Suppressor macrophage treated with lipopolysaccharide for 1 hour (primary cell): ENCODE data around the gene PYGL.

ENCODE experiments used
- DNase-seq, 3 donors: peaks; one replicate each; pipeline ENCODE4 v3.0.0-alpha.2; 2020 to 2022

The PYGL gene

DNA sequence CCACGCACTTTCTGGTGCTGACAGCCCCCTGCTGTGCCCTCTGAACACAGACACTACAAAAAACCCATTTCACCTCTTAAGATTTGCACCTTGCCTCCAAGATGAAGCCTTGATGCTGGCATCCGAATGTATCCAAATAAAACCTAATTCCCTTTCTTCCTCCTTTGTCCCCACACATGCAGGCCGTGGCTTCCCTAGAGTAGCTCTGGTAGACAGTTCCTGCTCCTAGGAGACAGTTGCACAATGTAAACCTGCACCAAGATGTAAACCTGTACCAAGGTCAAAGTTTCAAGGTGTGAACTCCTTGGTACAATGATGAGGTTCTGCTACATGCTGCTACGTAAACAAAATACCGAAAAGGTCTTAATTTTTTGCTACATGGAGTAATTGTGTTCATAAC lies 73.1 kb downstream of the PYGL start:
- peak in 2 of 3 donors; percentile 15 to 28 for DNase-seq

DNA sequence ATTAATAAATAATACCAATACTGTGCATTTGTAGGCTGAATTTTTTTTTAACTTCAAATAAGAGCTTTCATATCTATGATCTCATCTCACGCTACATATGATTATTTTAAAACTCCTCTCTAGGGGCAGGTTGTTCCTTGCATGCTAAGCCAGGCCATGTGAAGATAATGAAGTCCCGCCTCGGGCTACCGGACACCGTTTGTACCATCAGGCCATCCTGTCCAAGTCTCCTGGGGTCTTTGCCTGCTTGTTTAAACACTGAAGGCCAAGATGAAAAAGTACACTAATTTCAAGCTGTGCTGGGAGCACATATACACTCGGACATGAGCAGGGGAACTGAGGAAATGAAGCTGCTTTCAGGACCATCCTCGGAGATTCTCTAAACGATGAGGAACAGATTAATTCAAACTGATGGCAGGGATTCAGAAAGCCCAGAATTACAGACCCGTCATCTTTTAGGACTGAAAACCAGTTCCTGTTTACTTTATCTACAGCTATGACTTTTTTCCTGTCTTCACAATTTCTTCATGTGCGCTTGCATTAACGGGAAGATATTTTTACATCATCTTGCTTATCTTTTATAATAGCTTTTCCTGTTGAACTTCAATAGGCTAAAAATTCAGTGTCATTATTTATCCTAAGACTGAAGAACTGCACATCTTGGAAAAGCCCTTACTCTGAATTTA lies 78.7 kb downstream of the PYGL start:
- peak; percentile 16 to 44 (median 30) for DNase-seq

DNA sequence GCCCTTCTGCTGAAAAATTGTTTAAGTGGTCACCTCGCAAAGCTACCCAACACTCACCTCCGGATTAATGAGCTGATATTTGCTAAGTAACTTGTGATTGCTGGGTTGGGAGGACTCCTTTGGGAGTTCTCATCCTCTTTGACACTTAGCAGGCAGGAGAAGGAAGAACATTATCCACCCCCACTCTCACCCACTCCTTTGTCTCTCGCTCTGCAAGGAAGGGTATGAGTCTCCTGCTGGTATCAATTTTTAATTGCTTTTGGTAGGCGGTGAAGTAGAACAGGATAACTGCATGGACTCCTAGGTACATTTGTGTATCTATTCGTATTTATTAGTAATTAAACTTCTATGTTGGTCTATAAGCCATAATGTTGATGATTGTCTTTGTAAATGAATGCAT lies 79.3 kb downstream of the PYGL start:
- DNase-seq = peak in 2 of 3 donors; percentile 16 to 19

DNA sequence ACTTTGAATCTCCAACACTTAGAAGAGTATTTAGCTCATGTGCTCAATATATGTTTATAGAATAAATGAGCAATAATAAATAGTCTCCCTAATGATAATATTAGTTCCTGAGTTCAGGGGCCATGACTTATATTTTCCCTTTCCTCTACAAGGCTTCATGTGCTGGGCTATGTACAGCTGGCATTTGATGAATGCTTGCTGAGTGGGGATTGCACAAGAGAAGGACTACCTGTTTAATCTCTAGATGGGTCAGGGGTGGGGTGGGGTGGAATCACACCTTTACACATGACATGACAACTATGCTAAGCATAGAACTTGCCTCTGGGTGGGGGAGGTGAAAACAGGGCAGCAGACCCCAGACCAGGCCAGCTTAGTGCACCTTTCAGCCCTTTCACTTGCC lies 80.0 kb downstream of the PYGL start:
- no peak for DNase-seq

DNA sequence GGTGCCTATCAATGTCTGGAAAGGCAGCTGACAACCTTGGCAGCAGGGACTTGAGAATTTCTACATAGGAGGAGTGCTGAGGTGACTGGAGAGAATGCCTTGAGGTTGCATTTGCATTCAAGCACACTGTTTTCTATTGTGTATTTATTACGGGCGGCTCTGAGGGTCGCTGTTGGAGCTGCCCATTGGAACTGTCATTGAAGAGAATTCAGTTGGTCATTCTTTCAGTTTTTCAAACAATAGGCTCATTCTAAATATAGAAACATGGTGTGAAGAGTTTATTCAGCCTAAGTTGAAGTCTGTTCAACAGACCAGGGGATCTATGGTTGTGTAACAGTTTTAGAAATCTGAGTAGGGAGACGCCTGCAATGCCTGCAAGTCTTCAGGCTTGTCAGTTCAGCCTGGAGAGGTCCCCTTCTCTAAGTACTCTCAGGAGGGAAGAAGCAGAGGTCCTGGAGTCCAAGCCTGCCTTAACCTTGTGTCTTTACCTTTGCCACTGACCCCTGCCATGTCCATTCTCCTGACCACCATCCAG lies 82.2 kb downstream of the PYGL start:
- DNase-seq = no peak

DNA sequence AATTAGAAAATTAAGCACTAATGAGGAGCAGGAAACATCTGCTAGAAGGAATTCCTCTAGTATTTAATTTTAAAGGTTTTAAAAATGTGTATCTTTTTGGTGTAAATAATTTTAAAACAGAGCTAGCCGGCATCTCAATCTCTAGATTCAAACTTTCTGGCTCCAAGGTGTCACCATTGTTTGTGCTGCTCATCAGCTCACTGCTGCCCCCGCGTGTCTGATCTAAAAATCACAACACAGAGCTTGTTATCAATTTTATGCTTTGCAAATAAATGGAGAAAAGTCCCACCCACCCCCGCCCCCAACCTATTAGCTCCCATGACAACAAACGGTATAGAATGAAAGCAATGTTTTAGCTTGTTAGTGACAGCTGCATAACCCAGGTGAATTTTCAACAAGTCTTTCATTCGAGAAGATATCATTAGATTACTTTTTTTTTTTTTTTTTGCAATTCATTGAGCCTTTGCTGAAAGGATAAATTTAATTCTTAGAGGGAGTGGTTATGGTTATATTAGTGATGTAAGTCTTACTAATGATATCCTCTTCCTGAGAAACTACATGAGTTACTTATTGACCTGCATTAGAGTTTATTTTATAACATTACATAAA lies 83.7 kb downstream of the PYGL start:
- DNase-seq = peak; percentile 86 to 88 (median 88)

DNA sequence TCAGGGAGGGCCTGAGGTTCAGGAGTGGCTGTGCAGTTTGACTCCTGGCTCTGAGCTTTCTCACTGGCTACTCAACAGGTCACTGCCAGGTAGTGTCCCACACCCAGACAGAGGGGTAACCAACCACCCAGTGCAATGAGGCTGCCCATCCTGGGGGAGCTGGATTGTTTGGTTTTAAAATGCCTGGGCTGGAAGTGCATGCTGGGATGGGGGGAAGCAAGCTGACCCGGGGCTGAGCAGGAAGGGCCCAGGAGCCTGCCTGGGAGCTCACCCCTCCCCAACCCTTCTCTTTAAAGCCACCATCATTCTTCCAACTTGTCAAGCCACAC lies 85.0 kb downstream of the PYGL start:
- DNase-seq = no peak

DNA sequence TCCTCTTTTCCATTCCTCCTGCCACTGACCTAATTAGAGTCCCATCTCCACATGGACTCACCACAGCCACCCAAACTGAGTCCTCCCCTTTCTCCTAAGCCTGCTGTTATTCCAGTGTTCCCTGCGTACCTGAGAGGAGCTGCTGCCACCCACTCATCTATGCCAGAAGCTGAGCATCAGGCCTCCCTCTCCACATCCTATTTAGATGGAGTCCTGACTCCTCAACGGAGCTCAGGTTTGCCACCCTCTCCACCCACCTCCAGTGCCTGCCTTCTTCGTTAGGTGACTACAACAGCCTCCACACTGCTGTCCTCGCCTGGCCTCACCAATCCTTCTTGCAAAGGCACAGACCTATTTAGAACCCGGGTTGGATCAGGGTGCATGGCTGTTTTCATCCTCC lies 87.6 kb downstream of the PYGL start:
- DNase-seq = no peak

DNA sequence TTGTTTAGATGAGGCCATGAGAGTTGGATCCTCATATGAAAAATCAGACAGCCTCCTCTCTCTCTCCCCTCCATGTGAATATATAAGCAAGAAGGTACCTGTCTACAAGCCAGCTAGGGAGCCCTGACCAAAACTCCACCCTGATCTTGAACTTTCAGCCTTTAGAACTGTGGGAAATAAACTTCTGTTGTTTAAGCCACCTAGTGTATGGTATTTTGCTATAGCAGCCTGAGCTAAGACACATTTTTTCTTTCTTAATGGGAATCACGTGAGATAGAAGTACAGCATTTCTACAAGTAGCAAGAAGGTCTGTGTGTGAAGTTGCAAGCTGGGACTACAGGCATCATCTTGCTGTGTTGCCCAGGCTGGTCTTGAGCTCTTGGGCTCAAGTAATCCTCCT lies 88.7 kb downstream of the PYGL start:
- no peak for DNase-seq
